LoVo (cell line): Measurements from ENCODE around the gene MPRIP.

Source experiments
- DNase-seq: peaks from one replicate; pipeline ENCODE4 v3.0.0-alpha.2; 2016; ENCODE audit warnings: low spot score

MPRIP gene

DNA sequence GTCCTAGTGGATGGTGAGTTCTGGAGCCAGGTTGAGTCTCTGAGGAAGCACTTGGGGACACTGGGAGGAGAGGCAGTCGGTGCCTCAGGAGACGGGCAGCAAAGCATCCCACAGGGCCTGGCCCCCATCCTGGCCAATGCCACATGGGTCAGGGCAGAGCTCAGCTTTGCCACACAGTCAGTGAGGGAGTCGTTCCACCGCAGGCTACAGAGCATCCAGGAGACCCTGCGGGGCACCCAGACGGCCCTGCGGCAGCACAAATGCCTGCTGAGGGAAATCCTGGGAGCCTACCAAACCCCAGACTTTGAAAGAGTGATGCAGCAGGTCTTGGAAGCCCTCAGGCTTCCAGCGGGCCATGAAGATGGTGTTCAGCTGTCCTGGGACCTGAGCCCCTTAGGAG is 124.2 kb downstream of the MPRIP start:
- DNase-seq: no peak

DNA sequence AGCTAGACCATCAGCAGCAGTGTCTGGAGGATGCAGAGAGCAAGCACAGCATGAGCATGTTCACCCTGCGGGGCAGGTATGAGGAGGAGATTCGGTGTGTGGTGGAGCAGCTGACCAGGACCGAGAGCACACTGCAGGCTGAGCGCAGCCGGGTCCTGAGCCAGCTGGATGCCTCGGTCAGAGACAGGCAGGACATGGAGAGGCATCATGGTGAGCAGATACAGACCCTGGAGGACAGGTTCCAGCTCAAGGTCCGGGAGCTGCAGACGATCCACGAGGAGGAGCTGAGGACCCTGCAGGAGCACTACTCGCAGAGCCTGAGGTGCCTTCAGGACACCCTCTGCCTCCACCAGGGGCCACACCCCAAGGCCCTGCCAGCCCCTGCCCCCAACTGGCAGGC is 125.1 kb downstream of the MPRIP start:
- no peak for DNase-seq

DNA sequence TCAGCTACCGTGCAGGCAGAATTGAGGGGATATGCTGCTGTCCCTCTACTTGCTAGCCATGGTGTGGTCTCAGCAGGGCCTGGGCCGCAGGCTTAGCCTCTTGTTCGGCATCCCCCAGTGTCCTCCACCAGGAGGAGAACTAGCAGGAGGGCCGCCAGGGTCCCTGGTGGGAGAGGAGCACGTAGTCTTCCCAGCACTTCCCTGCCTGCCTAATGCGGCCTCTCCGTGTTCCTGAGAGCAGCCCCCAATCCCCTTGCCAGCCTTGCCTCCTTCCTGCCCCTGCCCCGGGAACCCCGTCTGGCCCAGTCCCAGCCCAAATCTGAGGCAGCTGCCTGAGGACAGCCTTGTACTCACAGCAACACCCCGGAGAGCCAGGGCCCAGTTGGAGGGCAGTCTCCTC is 125.7 kb downstream of the MPRIP start:
- DNase-seq: no peak

DNA sequence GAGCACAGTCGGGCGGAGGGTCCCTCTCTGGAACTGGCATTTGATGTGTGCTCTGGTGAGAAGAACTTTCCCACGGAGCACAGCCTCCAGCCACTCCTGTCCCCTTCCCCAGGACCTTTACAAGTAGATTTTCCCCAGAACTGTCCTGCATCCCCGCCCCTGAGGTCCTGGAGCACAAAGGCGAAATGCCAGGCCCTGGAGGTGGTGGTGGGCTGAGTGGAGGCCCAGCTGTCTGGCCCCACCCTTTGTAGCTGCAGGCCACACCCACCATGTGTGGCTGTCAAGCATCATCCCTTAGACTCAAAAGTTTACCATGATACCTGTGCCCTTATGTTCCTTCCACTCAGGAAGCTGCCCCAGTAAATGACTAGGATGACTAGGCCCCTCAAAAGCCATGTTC is 126.1 kb downstream of the MPRIP start:
- DNase-seq: no peak

DNA sequence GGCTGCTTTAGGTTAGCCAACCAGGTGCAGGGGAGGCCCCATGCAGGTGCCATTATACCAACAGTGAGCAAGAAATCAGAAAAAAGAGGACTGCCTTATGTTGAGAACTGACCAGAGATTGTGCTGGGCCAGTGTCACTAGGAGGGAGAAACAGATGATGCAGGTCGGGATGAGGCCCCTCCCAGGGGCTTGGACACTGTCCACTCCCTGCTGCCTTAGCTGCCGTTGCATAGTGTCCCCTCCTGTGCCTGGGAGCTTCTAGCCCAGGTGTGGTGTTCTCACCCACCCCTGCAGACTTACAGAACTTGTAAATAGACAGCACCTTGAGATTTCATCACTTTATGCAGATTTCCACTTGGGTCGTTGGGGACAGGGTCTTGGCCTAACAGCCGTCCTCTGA is 127.1 kb downstream of the MPRIP start:
- no peak for DNase-seq

DNA sequence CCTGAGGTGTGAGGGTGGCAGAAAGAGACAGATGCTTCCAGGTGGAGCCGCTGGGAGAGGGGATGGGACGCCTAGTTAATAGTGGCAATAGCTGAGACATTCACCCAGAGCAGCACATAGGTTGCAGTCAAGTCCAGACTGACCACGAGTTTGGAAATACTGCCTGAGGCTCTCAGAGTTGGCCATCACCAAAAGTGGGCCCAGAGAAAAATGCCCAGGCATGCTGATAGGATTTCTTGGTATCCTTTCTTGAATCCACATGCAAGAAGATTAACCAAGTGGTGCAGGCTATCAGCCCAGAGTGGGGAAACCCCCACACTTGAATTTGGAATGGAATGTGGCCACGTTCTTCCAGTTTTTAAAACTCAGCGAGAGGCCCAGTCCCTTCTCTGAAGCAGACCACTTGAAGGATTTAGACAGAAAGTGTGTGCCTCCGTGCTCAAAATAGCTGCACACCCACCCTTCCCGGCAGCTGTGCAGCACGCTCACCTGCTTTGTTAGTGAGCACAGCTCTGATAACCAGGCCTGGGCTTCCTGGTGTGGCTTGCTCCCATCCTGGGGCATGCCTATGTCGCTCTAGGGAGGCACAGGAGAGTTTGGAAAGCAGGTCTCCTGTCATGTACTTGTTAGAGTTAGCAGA is 128.2 kb downstream of the MPRIP start:
- no peak for DNase-seq

DNA sequence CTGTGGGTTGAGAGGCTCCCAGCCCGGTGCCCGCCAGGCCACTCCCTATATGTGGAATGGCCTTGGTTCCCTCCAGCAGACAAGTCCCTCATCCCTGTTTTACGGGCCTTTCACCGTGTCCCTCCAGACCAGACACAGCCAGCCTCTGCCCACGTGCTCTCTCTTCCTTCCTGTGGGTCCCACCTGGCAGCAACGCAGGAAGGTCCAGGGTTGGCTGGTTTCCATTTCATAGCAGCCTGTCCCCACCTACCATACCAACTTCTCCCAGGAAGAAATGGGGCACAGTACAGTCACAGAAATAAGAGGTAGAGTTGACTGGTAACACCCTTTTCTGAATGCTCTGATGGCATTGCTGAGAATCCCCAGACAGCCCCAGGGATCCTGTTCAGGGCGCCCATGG is 128.9 kb downstream of the MPRIP start:
- no peak for DNase-seq

DNA sequence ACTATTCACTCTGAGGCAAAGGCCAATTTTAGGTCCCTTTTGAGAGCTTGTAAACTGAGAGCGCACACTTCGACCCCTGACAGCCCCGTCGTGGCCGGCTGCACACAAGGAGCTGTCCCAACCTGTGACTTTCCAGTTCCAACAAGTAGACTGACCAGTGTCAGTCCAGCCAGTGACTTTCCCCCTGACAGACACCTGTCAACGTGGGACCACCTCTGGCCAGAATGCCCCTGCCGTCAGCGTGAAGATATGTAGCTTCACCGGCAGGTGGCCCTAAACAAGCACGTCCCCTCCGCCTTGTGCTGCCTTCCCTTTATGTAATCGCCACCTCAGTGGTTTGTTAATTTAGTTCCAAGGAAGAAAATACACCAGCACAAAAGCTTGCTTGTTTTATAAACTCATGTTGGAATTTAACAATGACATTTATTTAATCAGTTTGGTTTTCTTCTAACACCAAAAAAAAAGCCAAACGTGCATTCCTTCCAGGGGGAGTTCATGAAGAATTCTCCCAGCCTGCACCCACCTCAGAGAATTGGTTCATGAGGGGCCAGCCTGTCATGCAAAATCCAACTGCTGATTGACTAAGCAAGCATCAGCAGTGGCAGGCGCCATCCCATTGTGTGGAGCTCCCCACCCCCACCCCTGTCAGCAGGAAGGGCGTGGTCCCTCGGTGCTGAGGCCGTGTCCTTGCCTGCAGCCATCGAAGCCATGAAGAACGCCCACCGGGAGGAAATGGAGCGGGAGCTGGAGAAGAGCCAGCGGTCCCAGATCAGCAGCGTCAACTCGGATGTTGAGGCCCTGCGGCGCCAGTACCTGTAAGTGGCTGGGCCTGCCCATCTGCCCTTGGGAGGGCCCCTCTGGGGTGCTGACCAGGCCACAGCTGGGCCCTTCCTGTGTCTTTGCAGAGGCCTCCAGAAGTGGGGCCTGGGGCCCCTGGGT is 130.0 kb downstream of the MPRIP start:
- no peak for DNase-seq

DNA sequence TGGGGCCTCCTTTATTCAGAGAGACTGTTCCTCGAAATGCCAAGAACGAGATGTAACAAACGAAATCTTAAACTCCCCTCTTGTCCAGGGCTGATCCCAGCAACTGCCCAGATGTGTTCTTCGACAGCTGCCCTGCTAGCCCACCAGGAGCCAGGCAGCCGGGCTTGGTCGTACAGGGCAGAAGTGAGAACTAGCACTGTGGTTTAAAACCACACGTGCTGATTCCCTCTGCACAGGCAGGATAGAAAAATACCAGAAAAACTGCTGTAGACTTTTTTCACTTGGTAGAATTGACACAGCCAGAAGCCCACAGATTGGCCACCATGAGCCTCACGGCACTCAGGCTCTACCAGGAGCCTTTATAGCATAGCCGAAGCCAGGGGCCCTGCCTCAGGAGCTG is 130.7 kb downstream of the MPRIP start:
- no peak for DNase-seq

DNA sequence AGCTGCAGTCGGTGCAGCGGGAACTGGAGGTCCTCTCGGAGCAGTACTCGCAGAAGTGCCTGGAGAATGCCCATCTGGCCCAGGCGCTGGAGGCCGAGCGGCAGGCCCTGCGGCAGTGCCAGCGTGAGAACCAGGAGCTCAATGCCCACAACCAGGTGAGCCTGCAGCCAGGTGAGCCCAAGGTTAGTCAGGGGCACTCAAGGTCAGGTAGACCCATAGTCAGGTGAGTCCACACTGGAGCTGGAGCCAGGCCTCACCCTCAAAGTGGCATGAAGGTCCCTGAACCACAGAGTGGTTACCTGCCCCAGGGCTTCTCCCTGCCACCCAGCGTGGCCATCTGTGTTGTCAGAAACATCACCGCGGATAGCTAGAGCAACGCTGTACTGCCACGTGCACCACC is 131.7 kb downstream of the MPRIP start:
- no peak for DNase-seq

DNA sequence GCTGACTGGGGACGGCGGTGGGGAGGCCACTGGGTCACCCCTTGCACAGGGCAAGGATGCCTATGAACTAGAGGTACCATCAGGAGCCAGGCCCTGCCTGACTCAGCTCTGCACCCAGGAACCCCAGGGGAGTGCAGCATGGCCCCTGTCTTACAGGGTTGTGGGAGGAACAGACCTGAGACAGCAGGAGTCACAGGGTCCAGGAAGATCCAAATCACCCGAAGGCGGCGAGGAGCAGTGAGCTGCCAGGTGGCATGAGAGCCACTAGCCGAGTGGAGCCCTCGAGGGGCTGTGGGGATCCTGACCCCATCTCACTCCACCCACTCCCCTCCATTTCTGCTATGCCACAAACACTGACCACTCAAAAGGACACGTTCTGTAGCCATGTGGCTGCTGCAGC is 133.1 kb downstream of the MPRIP start:
- DNase-seq: no peak

DNA sequence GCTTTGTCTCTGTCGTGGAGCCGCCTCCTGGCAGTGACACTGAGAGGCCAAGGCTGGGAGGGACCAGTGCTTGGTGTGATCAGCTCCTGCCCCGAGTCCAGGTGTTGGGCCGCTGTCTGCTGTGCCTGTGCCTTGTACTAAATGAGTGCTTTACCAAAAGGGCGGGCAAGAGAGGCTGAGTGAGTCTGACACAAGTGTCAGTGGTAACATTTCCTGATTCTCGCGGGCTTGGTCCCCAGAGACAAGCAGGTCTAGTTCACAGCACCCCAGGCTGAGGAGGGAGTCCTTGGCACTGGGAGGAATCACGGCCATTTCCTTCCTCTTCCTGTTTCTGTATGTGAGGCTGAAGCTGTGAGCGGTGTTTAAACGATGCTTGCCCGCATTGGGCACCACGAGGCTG is 133.7 kb downstream of the MPRIP start:
- DNase-seq: no peak

DNA sequence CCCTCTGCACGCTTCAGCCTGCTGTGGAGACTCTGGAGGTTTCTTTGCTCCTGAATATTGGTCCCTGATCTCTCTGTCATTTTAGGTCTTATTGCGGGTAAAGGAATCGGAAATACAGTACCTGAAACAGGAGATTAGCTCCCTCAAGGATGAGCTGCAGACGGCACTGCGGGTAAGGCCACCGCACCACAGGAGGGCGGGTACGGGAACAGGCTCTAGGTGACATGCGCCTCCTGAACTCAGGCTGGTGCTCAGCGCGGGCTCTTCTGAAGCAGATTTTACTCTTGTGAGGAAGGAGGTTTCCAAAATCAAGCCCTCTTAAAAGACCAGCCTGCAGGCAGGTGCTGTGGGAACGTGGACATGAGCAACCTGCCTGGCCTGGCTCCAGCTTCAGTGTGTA is 134.1 kb downstream of the MPRIP start:
- no peak for DNase-seq

DNA sequence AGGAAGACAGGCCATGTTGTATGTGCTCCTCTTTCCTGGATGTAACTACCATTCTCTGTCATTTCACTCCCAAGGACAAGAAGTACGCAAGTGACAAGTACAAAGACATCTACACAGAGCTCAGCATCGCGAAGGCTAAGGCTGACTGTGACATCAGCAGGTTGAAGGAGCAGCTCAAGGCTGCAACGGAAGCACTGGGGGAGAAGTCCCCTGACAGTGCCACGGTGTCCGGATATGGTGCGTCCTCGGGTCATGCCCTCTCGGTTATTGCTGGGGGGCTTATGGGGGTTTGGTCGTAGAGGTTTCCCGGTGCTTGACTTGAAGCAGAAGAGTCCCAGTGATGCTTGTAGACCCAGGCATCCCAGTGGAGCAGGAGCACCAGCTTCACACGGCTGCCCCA is 134.9 kb downstream of the MPRIP start:
- no peak for DNase-seq

DNA sequence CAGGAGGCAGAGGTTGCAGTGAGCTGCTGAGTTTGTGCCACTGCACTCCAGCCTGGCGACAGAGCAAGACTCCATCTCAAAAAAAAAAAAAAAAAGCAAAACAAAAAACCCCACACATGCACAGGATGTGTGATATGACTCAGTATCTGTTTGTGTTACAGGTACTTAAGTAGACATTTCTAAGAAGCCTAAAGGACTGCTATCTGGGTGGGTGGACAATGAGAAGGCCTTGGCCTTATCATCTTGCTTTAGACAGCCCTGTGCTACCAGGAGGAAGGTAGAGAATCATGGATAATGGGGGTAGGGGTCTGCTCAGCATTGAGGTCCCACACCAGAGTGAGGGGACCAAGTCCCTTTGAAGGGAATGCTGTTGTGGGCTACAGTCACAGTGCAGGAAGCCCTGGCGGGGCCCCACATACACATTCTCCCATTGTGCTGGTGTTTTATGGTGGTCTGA is 137.1 kb downstream of the MPRIP start:
- no peak for DNase-seq

DNA sequence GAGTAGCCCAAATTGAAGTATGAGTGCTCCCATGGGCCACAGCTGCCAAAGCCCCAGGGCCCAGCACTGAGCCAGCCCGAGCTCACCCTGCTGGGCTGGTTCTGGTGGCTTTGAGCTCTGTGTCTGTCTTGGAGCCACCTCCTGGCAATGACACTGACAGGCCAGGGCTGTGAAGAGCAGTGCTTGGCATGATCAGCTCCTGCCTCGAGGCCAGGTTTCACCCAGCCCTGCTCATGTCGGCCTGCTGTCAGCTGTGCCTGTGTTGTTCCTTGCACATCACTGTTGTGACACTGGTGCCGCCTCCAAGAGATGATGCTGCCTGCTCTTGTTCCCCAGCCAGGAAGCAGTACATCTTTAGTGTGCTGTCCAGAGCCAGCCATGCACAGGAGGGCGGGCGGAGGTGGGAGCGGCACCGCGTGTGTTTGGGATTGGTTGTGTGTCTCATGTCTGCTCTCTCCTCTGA is 137.9 kb downstream of the MPRIP start:
- no peak for DNase-seq

DNA sequence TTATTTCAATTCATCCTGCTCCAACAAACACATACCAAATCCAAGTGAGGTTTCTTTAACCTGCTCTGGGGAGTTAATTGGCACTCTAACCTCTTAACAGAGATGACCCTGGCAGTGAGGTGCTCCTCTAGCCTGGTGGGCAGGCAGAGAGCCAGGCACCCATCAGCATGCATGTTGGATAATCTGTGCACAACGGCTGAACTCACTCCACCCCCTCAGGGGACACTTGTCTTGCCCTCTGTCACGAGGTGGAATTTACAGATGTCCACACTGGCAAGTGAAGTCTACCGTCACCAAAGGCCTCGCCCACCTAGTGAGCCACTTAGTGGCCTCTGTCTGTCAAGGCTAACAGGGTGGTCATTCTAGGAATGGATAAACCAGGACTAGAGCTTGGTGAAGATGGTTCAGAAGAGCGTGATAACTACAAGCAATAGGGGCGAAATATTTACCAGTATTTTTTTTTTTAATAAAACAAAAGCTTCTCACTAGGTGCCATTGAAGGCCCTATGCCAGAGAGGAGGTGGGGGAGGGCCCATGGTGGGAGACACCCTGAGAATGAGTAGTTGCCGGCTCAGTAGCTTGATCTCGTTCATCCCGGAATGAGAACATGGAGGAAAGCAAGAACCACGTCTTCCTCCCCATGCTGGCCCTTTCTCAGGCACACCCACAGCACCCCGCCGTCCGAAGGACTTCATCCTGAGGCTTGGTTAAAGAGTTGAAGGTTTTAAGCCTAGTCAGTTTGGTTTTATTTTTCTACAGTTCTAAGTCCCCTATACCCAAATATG is 138.7 kb downstream of the MPRIP start:
- DNase-seq: no peak

DNA sequence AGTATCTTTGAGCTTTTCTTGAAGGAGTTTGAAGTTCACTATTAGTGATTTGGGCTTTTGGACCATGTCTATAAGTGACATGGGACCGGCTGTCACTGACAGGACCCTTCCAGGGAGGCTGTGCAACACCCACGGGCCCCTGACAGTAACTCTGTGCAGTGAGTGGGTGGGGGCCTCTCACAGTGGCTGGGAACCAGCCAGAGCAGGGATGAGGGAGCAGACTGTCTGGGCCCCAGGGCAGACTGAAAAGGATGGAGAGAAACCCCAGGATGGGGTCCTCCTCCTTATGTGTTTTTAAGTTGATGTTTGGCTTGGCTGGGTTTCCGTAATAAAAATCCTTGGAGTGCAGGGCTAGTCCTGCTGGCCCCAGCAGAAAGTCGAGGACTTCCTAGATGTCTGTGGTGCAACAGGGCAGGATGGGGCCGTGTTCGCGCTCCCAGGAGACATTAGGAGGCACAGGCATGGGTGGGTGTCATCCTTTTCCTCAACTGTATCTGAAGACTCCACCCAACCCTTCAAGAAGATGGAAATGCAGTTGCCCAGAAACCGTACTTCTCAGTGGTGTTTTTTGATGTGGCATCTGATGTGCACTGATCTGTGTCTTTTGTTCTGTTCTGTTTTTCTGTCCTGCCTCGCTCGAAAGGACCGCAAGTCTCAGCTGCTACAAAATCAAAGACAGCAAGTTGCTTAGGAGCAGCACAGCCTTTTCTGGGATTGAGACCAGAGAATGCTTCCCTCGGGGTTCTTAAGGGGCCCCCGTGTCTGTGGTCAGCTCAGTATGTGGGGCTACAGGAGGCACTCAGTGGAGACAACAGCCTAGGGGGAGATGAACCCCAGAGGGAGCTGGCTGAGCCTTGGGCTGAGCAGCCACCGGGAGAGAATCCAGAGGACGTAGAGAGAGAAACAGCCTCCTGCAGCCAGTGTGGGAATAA is 139.7 kb downstream of the MPRIP start:
- no peak for DNase-seq

DNA sequence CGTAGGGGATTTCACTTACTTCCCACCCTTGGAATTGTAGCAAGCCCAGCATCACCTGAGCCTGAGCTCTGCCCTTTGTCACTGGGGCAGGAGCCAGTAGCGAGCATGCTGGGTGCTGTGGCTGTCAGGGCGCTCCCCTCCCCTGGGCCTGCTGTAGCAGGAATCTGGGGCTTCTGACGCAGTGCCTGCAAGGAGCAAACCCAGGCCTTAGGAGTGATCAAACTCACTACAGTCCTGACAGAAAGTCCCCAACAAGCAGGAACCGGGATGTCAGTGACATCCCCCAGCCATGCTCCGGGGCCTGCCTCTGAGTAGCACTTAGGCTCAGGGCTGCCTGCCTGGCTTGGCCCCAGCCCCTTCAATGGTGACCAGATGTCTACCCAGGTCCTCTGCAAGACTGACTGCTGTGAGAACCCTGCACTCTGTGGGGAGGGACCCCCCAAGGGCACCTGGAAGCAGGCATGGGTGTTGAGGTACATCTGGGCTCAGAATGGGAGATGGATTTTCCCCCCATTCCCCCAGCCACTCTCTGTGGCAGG is 140.4 kb downstream of the MPRIP start:
- no peak for DNase-seq

DNA sequence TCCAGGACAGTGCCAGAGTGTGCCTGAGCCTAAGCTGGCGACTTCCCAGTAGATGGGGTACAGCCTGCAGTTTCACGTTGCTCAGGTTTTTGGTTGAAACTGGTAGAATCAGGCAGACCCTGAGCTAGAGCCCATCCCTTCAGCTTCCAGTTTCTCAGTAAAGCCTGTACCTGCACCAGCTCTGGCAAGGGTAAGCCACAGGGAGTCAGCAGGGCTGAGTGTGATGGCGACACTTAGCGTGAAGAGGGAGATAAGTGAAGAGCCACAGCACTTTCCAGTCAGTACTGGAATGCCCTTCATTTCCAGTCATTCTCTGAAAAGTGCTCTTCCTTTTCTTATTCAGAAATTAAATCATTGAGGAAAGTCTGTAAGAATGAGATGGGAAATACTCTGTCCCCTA is 141.5 kb downstream of the MPRIP start:
- no peak for DNase-seq
